ENCODE measurements around the gene CYYR1. TPM values are rescaled to one million over a fixed set of nuclear protein-coding genes. Genes with fewer than 3 reads are reported as not detected.

Gene CYYR1
- total RNA-seq, 4 donors from 2014 or later: 3.1 to 15.9 (median 6.4) TPM

- 54% methylated on average over 1 of the region's 1 CpG for WGBS
- H3K27ac ChIP-seq: no peak overlapping the region
- H3K4me3 ChIP-seq: no peak overlapping the region
- H3K4me1 ChIP-seq: peaks cover 4% of the 10 kb centered on the region
- H3K27me3 ChIP-seq: no peaks in the 10 kb centered on the region
- DNase-seq (ENCODE audit: low spot score in 2 of 2): no peak
- no peaks in the 10 kb centered on the region for H3K9me3 ChIP-seq
- TF ChIP-seq EP300 (IDR thresholded peaks at IDR 0.05): no peak
- TF ChIP-seq, protein P1, sequence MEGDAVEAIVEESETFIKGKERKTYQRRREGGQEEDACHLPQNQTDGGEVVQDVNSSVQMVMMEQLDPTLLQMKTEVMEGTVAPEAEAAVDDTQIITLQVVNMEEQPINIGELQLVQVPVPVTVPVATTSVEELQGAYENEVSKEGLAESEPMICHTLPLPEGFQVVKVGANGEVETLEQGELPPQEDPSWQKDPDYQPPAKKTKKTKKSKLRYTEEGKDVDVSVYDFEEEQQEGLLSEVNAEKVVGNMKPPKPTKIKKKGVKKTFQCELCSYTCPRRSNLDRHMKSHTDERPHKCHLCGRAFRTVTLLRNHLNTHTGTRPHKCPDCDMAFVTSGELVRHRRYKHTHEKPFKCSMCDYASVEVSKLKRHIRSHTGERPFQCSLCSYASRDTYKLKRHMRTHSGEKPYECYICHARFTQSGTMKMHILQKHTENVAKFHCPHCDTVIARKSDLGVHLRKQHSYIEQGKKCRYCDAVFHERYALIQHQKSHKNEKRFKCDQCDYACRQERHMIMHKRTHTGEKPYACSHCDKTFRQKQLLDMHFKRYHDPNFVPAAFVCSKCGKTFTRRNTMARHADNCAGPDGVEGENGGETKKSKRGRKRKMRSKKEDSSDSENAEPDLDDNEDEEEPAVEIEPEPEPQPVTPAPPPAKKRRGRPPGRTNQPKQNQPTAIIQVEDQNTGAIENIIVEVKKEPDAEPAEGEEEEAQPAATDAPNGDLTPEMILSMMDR (IDR thresholded peaks at IDR 0.05): no peak
- TF ChIP-seq POLR2AphosphoS5 (IDR thresholded peaks at IDR 0.05): no peak
- no peak for TF ChIP-seq POLR2A (IDR thresholded peaks at IDR 0.05)
- H3K36me3 ChIP-seq: no peaks in the 10 kb centered on the region
Observed at GRCh38 chr21:26513212-26513611, 59.9 kb downstream of the CYYR1 start.

- no peak for DNase-seq (ENCODE audit: low spot score in 2 of 2)
- TF ChIP-seq, protein P1 (IDR thresholded peaks at IDR 0.05): no peak
- no peak for TF ChIP-seq POLR2AphosphoS5 (IDR thresholded peaks at IDR 0.05)
- TF ChIP-seq EP300 (IDR thresholded peaks at IDR 0.05): no peak
- TF ChIP-seq POLR2A (IDR thresholded peaks at IDR 0.05): no peak
Observed at GRCh38 chr21:26512664-26513063, 60.4 kb downstream of the CYYR1 start.

GRCh38 chr21:26508903-26509302 lies 64.2 kb downstream of the CYYR1 start:
- TF ChIP-seq, protein P1 (IDR thresholded peaks at IDR 0.05): no peak
- TF ChIP-seq POLR2A (IDR thresholded peaks at IDR 0.05): no peak
- TF ChIP-seq EP300 (IDR thresholded peaks at IDR 0.05): no peak
- TF ChIP-seq POLR2AphosphoS5 (IDR thresholded peaks at IDR 0.05): no peak
- WGBS: 88% methylated on average over 2 of the region's 2 CpGs

More at GRCh38 chr21:26512664-26513063, 60.4 kb downstream of the CYYR1 start:
- Histone ChIP-seq H3K9me3 (no peaks in the 10 kb centered on the region), H3K4me3 (no peak overlapping the region), H3K27ac (no peak overlapping the region), H3K27me3 (no peaks in the 10 kb centered on the region), H3K4me1 (peaks cover 4% of the 10 kb centered on the region), H3K36me3 (no peaks in the 10 kb centered on the region)
- WGBS: 75% methylated on average over 5 of the region's 5 CpGs

GRCh38 chr21:26506956-26507355 lies 66.1 kb downstream of the CYYR1 start:
- H3K36me3 ChIP-seq: no peaks in the 10 kb centered on the region
- TF ChIP-seq EP300 (IDR thresholded peaks at IDR 0.05) (no peak), POLR2A (IDR thresholded peaks at IDR 0.05) (no peak), POLR2AphosphoS5 (IDR thresholded peaks at IDR 0.05) (no peak)
- TF ChIP-seq, protein P1 (IDR thresholded peaks at IDR 0.05): no peak
- H3K4me1 ChIP-seq: peaks cover 11% of the 10 kb centered on the region
- no peaks in the 10 kb centered on the region for H3K9me3 ChIP-seq
- DNase-seq (ENCODE audit: low spot score in 2 of 2): no peak
- 5% methylated on average over 1 of the region's 1 CpG for WGBS
- H3K4me3 ChIP-seq: no peak overlapping the region
- H3K27me3 ChIP-seq: no peaks in the 10 kb centered on the region
- H3K27ac ChIP-seq: no peak overlapping the region

More at GRCh38 chr21:26508903-26509302, 64.2 kb downstream of the CYYR1 start:
- Histone ChIP-seq H3K4me3 (no peak overlapping the region), H3K27me3 (no peaks in the 10 kb centered on the region), H3K36me3 (no peaks in the 10 kb centered on the region), H3K27ac (no peak overlapping the region), H3K4me1 (peaks cover 11% of the 10 kb centered on the region), H3K9me3 (no peaks in the 10 kb centered on the region)
- DNase-seq (ENCODE audit: low spot score in 2 of 2): no peak

DNA sequence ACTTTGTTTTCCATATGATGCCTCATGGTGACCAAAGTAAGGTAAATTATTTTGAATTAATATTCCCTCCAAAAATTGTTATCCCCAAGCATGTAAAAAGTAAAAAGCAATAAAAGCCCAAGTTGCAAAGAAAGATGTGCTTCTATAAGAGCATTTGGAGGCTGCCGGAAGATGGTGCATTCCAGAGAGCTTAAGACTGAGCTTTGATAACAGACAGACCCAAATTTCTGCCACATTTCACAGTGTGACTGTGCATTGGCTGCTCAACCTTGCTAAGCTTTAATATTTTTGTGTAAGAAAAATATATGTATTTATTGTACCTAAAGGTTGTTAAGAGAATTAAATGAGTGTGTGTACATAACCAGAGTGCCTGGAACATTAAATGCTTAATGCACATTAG lies 67.9 kb downstream of the CYYR1 start:
- Histone ChIP-seq H3K36me3 (no peaks in the 10 kb centered on the region), H3K27ac (no peak overlapping the region), H3K4me3 (no peak overlapping the region), H3K9me3 (no peaks in the 10 kb centered on the region), H3K27me3 (no peaks in the 10 kb centered on the region), H3K4me1 (peaks cover 11% of the 10 kb centered on the region)
- TF ChIP-seq EP300 (IDR thresholded peaks at IDR 0.05): no peak
- no peak for TF ChIP-seq POLR2AphosphoS5 (IDR thresholded peaks at IDR 0.05)
- TF ChIP-seq POLR2A (IDR thresholded peaks at IDR 0.05): no peak
- TF ChIP-seq, protein P1 (IDR thresholded peaks at IDR 0.05): no peak
- DNase-seq (ENCODE audit: low spot score in 2 of 2): no peak
- 97% methylated on average over 1 of the region's 1 CpG for WGBS

Measured in suprapubic skin (tissue), 4 donors.